Measurements from ENCODE around the gene PAQR4.
A peak's percentile ranks its signal among the peaks of the same experiment; 100 is the strongest.
"Not testable (repeated sequence)": the region's sequence is repeated elsewhere in the genome, so short reads cannot be mapped to it uniquely, and the experiment has no call there.

The PAQR4 gene

GRCh38 chr16:2968738-2969544, at the start of gene PAQR4:
PAQR4 (plus strand) TSS chr16:2969348; CDS start chr16:2969675, 327 bp downstream.
- DNase-seq (ENCODE audit: low spot score): peak; percentile 74

- DNase-seq (ENCODE audit: low spot score): peak; percentile 70
Observed at GRCh38 chr16:2919511-2920255, 49.5 kb upstream of the PAQR4 start.

GRCh38 chr16:2923481-2923880, 45.7 kb upstream of the PAQR4 start:
- no peak for DNase-seq (ENCODE audit: low spot score)

GRCh38 chr16:2924901-2925755, 44.0 kb upstream of the PAQR4 start:
- no peak for DNase-seq (ENCODE audit: low spot score)

- no peak for DNase-seq (ENCODE audit: low spot score)
Observed at GRCh38 chr16:2925951-2926649, 43.0 kb upstream of the PAQR4 start.

GRCh38 chr16:2926650-2926999, 42.5 kb upstream of the PAQR4 start:
- no peak for DNase-seq (ENCODE audit: low spot score)

GRCh38 chr16:2927010-2927646, 42.0 kb upstream of the PAQR4 start:
- peak; percentile 90 for DNase-seq (ENCODE audit: low spot score)

GRCh38 chr16:2928151-2928550, 41.0 kb upstream of the PAQR4 start:
- DNase-seq (ENCODE audit: low spot score): not testable (repeated sequence)

- DNase-seq (ENCODE audit: low spot score): no peak
Observed at GRCh38 chr16:2928796-2929195, 40.4 kb upstream of the PAQR4 start.

- DNase-seq (ENCODE audit: low spot score): no peak
Observed at GRCh38 chr16:2929693-2930092, 39.5 kb upstream of the PAQR4 start.

GRCh38 chr16:2930236-2930635, 38.9 kb upstream of the PAQR4 start:
- no peak for DNase-seq (ENCODE audit: low spot score)

GRCh38 chr16:2931231-2931914, 37.8 kb upstream of the PAQR4 start:
- not testable (repeated sequence) for DNase-seq (ENCODE audit: low spot score)

- no peak for DNase-seq (ENCODE audit: low spot score)
Observed at GRCh38 chr16:2933136-2933535, 36.0 kb upstream of the PAQR4 start.

- DNase-seq (ENCODE audit: low spot score): no peak
Observed at GRCh38 chr16:2933701-2934100, 35.4 kb upstream of the PAQR4 start.

- no peak for DNase-seq (ENCODE audit: low spot score)
Observed at GRCh38 chr16:2934450-2934849, 34.7 kb upstream of the PAQR4 start.

GRCh38 chr16:2936436-2937011, 32.6 kb upstream of the PAQR4 start:
- no peak for DNase-seq (ENCODE audit: low spot score)

GRCh38 chr16:2937170-2937569, 32.0 kb upstream of the PAQR4 start:
- DNase-seq (ENCODE audit: low spot score): no peak

- no peak for DNase-seq (ENCODE audit: low spot score)
Observed at GRCh38 chr16:2938206-2938605, 30.9 kb upstream of the PAQR4 start.

GRCh38 chr16:2939968-2940367, 29.2 kb upstream of the PAQR4 start:
- no peak for DNase-seq (ENCODE audit: low spot score)

- DNase-seq (ENCODE audit: low spot score): no peak
Observed at GRCh38 chr16:2942045-2942444, 27.1 kb upstream of the PAQR4 start.
